ENCODE data around the gene GBE1.

Gene GBE1

DNA sequence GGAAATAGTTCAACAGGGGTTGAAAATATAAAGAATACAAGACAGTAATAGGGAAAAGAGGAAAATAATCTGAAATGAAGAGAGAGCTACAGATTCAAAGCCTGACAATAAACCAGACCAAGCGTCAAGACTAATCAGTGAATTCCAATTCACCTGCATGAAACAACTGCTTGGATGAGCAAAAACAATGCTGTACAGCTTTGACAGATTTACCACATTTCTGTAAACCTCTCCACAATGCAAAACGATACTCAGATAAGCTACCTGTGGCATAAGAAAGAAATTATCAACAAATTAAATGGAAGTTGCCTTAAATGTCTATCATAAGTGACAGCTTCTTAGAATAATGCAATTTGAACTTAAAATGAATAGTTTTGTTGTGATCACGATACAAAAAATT lies 65.4 kb downstream of the GBE1 start:
- no peak for DNase-seq

DNA sequence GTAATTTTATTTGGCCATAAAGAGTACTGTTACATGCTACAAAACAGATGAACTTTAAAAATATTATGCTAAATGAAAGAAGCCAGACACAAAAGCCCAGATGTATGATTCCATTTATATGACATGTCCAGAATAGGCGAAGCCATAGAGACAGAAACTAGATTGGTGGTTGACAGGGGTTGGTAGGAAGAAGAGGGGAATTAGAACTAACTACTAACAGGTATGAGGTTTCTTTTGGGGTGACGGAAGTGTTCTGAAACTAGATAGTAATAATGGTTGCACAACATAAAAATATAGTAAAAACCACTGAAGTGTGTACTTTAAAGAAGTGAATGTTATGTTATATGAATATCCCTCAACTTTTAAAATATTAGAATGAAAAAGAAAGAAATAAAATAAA lies 66.1 kb downstream of the GBE1 start:
- DNase-seq = no peak

- no peak for DNase-seq
These were observed 66.8 kb downstream of the GBE1 start for GRCh38 chr3:81694662-81695061.

- DNase-seq = no peak
These were observed 68.7 kb downstream of the GBE1 start for GRCh38 chr3:81692766-81693165.

GRCh38 chr3:81689617-81690016 lies 71.8 kb downstream of the GBE1 start:
- DNase-seq = no peak

GRCh38 chr3:81684751-81685395 lies 76.6 kb downstream of the GBE1 start:
- no peak for DNase-seq

- DNase-seq = no peak
These were observed 84.6 kb downstream of the GBE1 start for GRCh38 chr3:81676706-81677456.

GRCh38 chr3:81674690-81675089 lies 86.8 kb downstream of the GBE1 start:
- DNase-seq = no peak

DNA sequence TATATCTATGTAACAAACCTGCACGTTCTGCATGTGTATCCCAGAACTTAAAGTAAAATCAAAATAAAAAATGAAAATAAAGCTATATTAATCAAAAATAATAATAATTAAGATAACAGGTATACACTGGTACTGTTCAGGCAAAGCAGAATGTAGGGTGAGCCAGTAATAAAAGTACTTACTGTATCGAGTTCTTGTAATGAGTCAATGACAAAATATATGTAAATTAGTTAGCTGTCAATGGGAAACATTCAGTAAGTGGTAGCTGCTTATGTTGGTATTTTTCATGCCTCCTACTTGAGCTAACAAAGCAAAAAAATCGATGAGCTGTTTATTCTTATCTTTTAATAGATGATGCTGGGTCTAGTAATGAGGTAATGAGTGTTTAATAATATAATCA lies 93.2 kb downstream of the GBE1 start:
- no peak for DNase-seq

- DNase-seq = no peak
These were observed 94.8 kb downstream of the GBE1 start for GRCh38 chr3:81666502-81667121.

- no peak for DNase-seq
These were observed 98.3 kb downstream of the GBE1 start for GRCh38 chr3:81663114-81663513.

- DNase-seq = no peak
These were observed 101.4 kb downstream of the GBE1 start for GRCh38 chr3:81660036-81660435.

GRCh38 chr3:81658322-81658997 lies 103.0 kb downstream of the GBE1 start:
- no peak for DNase-seq

DNA sequence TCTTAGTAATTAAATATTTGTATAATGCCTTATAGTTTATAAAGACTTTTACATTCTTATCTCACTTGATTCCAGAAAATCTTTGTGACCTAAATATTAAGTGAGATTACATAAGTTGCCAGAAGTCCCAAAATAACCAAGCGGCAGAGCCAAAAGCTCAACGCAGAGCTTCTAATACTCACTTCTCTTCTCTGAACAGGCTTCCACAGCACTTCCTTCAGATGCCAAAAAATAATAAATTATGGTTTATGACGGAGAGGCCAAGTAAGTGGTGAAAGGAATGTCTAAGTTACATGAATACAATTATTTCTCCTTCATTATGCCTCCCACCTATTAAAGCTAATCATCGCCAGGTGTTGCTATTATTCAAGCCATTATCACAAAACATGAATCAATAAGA lies 110.3 kb downstream of the GBE1 start:
- no peak for DNase-seq

GRCh38 chr3:81650187-81650586 lies 111.3 kb downstream of the GBE1 start:
- DNase-seq = no peak

- DNase-seq = no peak
These were observed 116.2 kb downstream of the GBE1 start for GRCh38 chr3:81645248-81645647.

DNA sequence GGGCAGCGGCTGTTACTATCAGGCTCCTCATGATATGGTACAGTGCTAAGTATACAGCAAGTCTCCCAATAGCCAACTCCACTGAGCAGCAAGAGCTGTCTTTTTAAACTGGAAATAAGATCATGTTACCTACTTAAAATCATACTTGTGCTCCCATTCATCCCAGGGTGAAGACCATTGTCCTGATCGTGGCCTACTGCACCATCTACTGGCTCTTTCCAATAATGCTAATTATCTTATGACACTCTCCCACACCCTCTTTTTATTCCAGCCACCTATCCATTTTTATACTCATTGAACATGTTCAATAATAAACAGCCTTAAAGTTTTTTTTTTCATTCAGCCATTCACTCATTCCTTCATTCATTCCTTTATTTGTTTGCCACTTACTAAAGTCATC lies 117.7 kb downstream of the GBE1 start:
- DNase-seq = no peak

DNA sequence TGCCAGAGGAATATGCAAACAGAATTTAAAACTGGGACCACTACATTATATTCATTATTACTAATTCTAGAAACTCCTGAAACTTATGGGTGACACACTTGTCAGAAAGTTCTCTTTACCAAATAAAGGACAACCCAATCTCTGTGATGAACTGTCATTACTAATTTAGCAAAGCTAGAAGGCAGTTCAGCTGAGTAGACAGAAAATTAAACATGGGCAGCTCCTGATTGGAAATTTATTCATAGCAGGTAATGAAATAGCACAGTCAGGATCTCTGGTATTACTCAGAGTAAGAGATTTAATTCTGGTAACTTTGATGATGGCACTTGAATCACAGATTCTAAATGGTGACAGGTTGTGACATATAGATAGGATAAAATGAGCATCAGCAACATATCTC lies 123.0 kb downstream of the GBE1 start:
- no peak for DNase-seq

DNA sequence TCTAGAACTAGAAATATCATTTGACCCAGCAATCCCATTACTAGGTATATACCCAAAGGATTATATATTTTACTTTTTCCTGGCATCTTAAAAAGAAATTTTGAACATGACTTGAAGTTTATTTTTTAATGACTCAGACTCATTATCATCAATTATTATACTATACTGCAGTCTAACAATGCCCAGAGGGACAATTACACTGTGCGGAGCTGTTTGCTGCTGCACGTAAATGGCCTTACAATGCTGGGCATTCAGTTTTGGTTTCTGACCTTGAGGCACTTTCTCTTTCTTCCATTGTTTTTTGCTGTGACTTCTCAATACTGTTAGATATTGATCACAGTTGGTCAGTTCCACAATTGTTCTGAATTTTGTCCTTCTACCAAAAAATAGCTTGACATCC lies 128.8 kb downstream of the GBE1 start:
- DNase-seq = no peak

DNA sequence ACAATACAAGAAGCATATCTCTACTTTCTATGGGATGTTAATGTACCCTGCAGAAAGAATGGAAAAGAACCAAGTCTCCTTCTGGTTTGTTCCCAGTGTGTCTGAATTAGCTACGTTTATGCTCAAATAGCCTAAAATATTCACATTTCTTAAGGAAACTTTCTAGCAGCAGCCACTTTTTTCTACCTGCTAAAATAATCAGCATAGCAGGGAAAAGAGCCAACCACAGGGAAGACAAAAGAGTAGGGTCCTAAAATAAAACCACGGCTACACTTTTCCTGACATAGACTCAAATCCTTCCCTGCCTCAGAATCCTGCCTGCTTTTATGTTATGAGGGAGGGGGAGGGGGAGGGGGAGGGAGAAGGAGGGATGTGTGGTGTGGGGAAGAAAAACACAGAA lies 136.7 kb downstream of the GBE1 start:
- no peak for DNase-seq

GRCh38 chr3:81622395-81622794 lies 139.1 kb downstream of the GBE1 start:
- DNase-seq = no peak

- no peak for DNase-seq
These were observed 140.2 kb downstream of the GBE1 start for GRCh38 chr3:81621277-81621676.

DNA sequence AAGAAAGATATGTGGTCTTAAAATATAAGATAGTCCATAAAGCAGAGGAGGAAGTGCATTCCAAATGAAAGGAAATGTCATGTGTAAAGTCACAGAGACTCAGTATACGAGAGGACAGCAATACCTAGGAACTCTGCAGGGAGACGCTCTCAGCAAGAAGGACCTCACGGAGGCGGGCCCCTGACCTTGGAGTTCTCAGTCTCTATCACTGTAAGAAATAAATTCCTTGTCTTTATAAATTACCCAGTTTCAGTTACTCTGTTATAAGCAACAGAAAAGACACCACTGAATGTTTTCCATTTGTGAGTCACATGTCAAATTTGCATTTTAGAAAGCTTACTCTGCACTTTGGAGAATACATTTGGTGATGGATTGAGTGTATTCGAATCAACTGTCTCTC lies 140.6 kb downstream of the GBE1 start:
- DNase-seq = no peak

- DNase-seq = no peak
These were observed 148.7 kb downstream of the GBE1 start for GRCh38 chr3:81612768-81613167.

All from DMS79 treated with DMSO at 0.1 percent for 48 hours (cell line).